MM.1S (cell line): ENCODE results near the gene FAM124B.

ENCODE experiments used
- CTCF ChIP-seq: fragments of 300-600 bp; sonication (generic); IDR thresholded peaks from 2 replicates; pipeline ENCODE4 v1.5.1; 2016; ENCODE audit warnings: antibody characterized with exemption, low read length, mixed read lengths
- EZH2phosphoT487 ChIP-seq: fragments of 300-600 bp; sonication (generic); IDR thresholded peaks from 2 replicates; pipeline ENCODE4 v1.6.1; 2018; ENCODE audit warnings: antibody characterized with exemption, low read length

DNA sequence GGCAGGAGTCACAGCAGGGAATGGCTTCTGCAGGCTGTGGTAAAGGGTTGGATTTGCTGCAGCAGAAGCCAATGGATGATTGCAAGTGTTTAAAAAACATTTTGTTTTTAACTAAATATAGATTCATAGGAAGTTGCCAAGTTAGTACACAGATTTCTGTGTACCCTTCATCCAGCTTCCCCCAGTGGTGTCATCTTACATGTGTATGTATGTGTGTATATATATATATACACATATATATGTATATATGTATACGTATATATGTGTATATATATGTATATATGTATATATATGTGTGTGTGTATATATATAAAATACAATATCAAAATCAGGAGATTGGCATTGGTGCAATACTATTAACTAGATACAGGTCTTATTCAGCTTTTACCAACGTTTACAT, 19.2 kb upstream of the FAM124B start:
- TF ChIP-seq CTCF (no peak), EZH2phosphoT487 (no peak)
